Aorta (tissue), 5 donors: ENCODE results near the gene GMDS. TPM values are rescaled to one million over a fixed set of nuclear protein-coding genes. Genes with fewer than 3 reads are reported as not detected.

ENCODE experiments used
- ATAC-seq: fragments of 200-7000 bp; cut with Tn5 transposase; one replicate; pipeline ENCODE4 v1.9.1; 2022; ENCODE audit warnings: moderate library complexity; ENCODE audit not compliant: low FRiP score
- DNase-seq, 2 donors: peaks; one replicate each; pipeline ENCODE4 v3.0.0-alpha.2; 2020
- H3K27ac ChIP-seq, 2 donors: one replicate each; pipeline ENCODE4 v1.5.1; 2013; ENCODE audit warnings: low read length in 2 of 2, mild to moderate bottlenecking in 2 of 2, moderate library complexity in 2 of 2, control low read depth in 1 of 2, inconsistent platforms in 1 of 2, low read depth in 1 of 2
- H3K27me3 ChIP-seq, 2 donors: one replicate each; pipeline ENCODE4 v1.6.1; 2013; ENCODE audit warnings: control low read depth in 1 of 2, low read length in 1 of 2, mild to moderate bottlenecking in 1 of 2, moderate library complexity in 1 of 2; ENCODE audit not compliant: insufficient read depth in 2 of 2, control insufficient read depth in 1 of 2
- H3K36me3 ChIP-seq, 2 donors: one replicate each; pipeline ENCODE4 v1.6.1; 2013; ENCODE audit warnings: control low read depth in 1 of 2, low read length in 1 of 2, mild to moderate bottlenecking in 1 of 2; ENCODE audit not compliant: insufficient read depth in 2 of 2, control insufficient read depth in 1 of 2
- H3K4me1 ChIP-seq, 2 donors: one replicate each; pipeline ENCODE4 v1.6.1; 2013; ENCODE audit warnings: low read length in 2 of 2, control low read depth in 1 of 2, mild to moderate bottlenecking in 1 of 2, moderate library complexity in 1 of 2; ENCODE audit not compliant: insufficient read depth in 2 of 2, control insufficient read depth in 1 of 2
- H3K4me3 ChIP-seq, 2 donors: one replicate each; pipeline ENCODE4 v1.5.1; 2013; ENCODE audit warnings: low read length in 2 of 2, control low read depth in 1 of 2, mild to moderate bottlenecking in 1 of 2
- H3K9me3 ChIP-seq: one replicate; pipeline ENCODE4 v1.6.1; 2013; ENCODE audit warnings: mild to moderate bottlenecking, low read length; ENCODE audit not compliant: control insufficient read depth
- WGBS, 2 donors: extraction: QIAGEN DNeasy Blood & Tissue Kit; methylation state at CpG; one replicate each; pipeline ENCODE4 v1.1.7; 2013; 5-methylcytosine and 5-hydroxymethylcytosine counted together
- intact Hi-C, 2 donors: fragments of 100-400 bp; cut with DNase I; formaldehyde crosslinking; loops; one replicate each; pipeline versions ENCODE4 v1.14.2 to v1.15.0; 2022
- polyA plus RNA-seq, 2 donors: library from polyadenylated mRNA; stranded (reverse); fragments of 200-250 nt; gene quantifications; one replicate each; pipeline ENCODE4 v1.2.3, GENCODE V29; 2013
- total RNA-seq, 2 donors: library from RNA; stranded (reverse); fragmentation: NEBNext Ultra II Directional; extraction: Animal tissue kit (Norgen Biotek cat#: 25700); gene quantifications; one replicate each; pipeline ENCODE4 v1.2.1, GENCODE V29; 2021
- donor health status: healthy with polysubstance abuse.
- donor health status: Bipolar disorder and iron deficiency.
- donor health status: DM: no; HTN: no; CAD: no.
- donor health status: DM: no; HTN: no; CAD: no.
- donor health status: DM: yes; HTN: yes; CAD: no.

GMDS gene
- total and polyA plus RNA-seq, 4 donors = 66.1 to 138 (median 84.9) TPM

DNA sequence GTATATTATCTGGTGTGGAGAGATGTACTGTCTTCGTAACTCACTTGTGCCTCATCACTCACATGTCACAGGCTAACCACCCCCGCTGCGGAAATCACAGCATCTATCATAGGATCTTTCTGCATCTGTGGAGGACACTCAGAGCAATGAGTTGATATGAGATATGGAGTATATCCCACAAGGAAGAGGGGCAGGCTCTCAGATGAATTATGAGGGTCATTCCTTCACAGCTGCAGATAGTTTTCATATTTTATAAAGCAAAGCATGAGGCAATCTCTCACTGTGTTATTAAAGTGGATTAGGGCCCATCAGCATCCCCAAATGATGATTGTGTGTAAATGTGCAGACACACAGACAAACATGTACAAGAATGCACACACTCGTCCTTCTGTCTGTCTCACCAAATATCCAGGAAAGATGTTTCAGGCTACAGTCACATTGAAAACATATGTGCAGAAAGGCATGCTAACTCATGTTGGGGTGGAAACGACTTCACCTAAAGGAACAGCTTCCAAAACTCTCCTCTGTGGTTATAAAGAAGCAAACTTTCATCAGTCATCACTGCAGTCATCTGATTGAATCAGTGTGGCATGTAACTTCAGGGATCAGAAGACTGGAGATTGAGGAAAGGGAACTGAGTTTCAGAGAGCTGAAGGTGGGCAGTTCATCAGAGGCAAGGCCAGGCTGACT, 471.0 kb downstream of the GMDS start:
- 87 to 92% methylated on average over 5 of the region's 5 CpGs for WGBS, 2 donors
- ATAC-seq = no peak
- no peaks in the 10 kb centered on the region for H3K9me3 ChIP-seq
- H3K4me3 ChIP-seq = no peak overlapping the region
- H3K27ac ChIP-seq = no peak overlapping the region
- no peaks in the 10 kb centered on the region for H3K4me1 ChIP-seq
- intact Hi-C loops = no loop called here
- no peak for DNase-seq
- no peaks in the 10 kb centered on the region for H3K27me3 ChIP-seq
- H3K36me3 ChIP-seq = no peaks in the 10 kb centered on the region

DNA sequence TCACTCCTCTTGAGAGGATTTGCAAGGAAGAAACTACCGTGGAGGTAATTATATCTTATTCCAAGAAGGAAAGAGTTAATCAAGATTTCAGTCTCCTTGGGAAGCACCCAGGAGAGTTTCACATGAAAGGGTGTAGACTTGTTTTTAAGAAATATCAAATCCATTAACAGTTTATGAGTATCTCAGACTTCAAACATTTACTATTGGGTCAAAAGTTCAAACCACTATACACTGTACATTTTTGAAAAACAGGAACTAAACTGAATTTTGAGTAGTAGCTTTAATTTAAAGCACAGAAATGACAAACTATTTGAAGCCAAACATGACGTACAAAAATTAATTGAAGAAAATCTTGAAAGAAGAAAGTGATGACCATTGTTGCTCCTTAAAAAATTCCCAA, 471.7 kb downstream of the GMDS start:
- H3K4me1 ChIP-seq = no peaks in the 10 kb centered on the region
- no peak overlapping the region for H3K27ac ChIP-seq
- 80 to 81% methylated on average over 2 of the region's 2 CpGs for WGBS, 2 donors
- intact Hi-C loops = no loop called here
- H3K27me3 ChIP-seq = no peaks in the 10 kb centered on the region
- ATAC-seq = no peak
- no peak overlapping the region for H3K4me3 ChIP-seq
- no peaks in the 10 kb centered on the region for H3K36me3 ChIP-seq
- H3K9me3 ChIP-seq = no peaks in the 10 kb centered on the region
- no peak for DNase-seq

GRCh38 chr6:1770968-1771723, 474.3 kb downstream of the GMDS start:
- Histone ChIP-seq H3K4me1 (peaks cover 0 to 9% of the 10 kb centered on the region in 2 donors), H3K27me3 (no peaks in the 10 kb centered on the region), H3K27ac (no peak overlapping the region), H3K9me3 (no peaks in the 10 kb centered on the region), H3K4me3 (no peak overlapping the region), H3K36me3 (no peaks in the 10 kb centered on the region)
- WGBS, 2 donors = 53 to 68% methylated on average over 5 of the region's 5 CpGs
- no peak for DNase-seq
- intact Hi-C loops = no loop called here
- ATAC-seq = no peak

- H3K27ac ChIP-seq = no peak overlapping the region
- peaks cover 0 to 10% of the 10 kb centered on the region in 2 donors for H3K4me1 ChIP-seq
- H3K36me3 ChIP-seq = no peaks in the 10 kb centered on the region
- DNase-seq = no peak
- intact Hi-C loops = no loop called here
- 87 to 90% methylated on average over 7 of the region's 7 CpGs for WGBS, 2 donors
- ATAC-seq = no peak
- H3K27me3 ChIP-seq = no peaks in the 10 kb centered on the region
- no peak overlapping the region for H3K4me3 ChIP-seq
- no peaks in the 10 kb centered on the region for H3K9me3 ChIP-seq
Measured at GRCh38 chr6:1770435-1770843, 475.0 kb downstream of the GMDS start.

GRCh38 chr6:1767481-1768246, 477.7 kb downstream of the GMDS start:
- Histone ChIP-seq H3K4me3 (no peak overlapping the region), H3K27ac (no peak overlapping the region), H3K27me3 (no peaks in the 10 kb centered on the region), H3K36me3 (no peaks in the 10 kb centered on the region), H3K9me3 (no peaks in the 10 kb centered on the region), H3K4me1 (peaks cover 0 to 10% of the 10 kb centered on the region in 2 donors)
- intact Hi-C loops = loop anchor here (10.0 kb wide), 1 partner anchor 63 kb away; no protein-coding TSS in a partner anchor
- WGBS, 2 donors = 4 to 10% methylated on average over 7 of the region's 7 CpGs
- ATAC-seq (peak; percentile 70), DNase-seq (no peak)

- WGBS, 2 donors = 45 to 49% methylated on average over 8 of the region's 8 CpGs
- H3K9me3 ChIP-seq = no peaks in the 10 kb centered on the region
- no peak overlapping the region for H3K4me3 ChIP-seq
- DNase-seq (no peak), ATAC-seq (peak; percentile 47)
- H3K27ac ChIP-seq = peak overlapping the region in 1 of 2 donors; percentile 42
- intact Hi-C loops = loop anchor here (10.0 kb wide), 1 partner anchor 62 kb away; no protein-coding TSS in a partner anchor
- no peaks in the 10 kb centered on the region for H3K27me3 ChIP-seq
- no peaks in the 10 kb centered on the region for H3K36me3 ChIP-seq
- peaks cover 0 to 10% of the 10 kb centered on the region in 2 donors for H3K4me1 ChIP-seq
Measured at GRCh38 chr6:1766654-1767053, 478.8 kb downstream of the GMDS start.

DNA sequence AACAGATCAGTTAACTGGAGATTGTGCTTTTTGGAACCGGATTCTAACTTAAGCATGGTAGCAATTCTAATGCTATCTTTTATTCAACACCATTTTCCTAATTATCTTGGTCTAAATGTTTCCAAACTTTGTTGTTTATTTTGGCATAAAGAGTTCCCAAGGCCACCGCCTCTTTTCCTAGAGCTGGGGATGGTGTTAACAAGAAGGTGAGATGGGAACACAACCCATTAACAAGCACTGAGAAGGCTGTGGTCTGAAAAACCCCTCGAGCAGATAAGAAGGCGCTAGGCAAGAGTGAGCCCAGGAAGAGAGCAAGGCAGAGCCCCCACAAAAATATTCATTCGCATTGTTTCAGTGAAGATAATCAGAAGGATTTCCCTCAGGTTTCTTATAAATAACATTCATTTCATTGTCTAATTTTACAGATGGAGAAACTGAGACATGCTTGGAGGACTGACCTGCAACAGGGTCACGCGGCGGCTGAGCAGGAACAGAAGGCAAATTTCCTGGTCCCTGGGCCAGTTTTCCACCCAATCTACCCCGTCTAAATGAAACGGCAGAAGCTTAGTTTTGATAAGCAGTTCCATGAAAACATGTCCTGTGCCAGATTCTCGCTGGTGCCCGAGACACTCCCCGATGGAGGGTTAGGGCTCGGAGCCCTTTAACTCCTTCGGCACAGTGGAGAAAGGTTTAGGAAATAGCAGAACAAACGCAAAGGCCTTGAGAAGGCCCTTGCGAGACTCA, 480.1 kb downstream of the GMDS start:
- Histone ChIP-seq H3K27me3 (no peaks in the 10 kb centered on the region), H3K4me3 (no peak overlapping the region), H3K4me1 (peaks cover 0 to 10% of the 10 kb centered on the region in 2 donors), H3K27ac (peak overlapping the region in 1 of 2 donors; percentile 42), H3K36me3 (no peaks in the 10 kb centered on the region), H3K9me3 (no peaks in the 10 kb centered on the region)
- DNase-seq (no peak), ATAC-seq (peak; percentile 47)
- 17 to 21% methylated on average over 17 of the region's 17 CpGs for WGBS, 2 donors
- intact Hi-C loops = loop anchor here (10.0 kb wide), 1 partner anchor 61 kb away; no protein-coding TSS in a partner anchor

GRCh38 chr6:1764397-1764987, 480.9 kb downstream of the GMDS start:
- WGBS, 2 donors = 69 to 75% methylated on average over 9 of the region's 9 CpGs
- DNase-seq (no peak), ATAC-seq (no peak)
- no peak overlapping the region for H3K4me3 ChIP-seq
- no peak overlapping the region for H3K27ac ChIP-seq
- intact Hi-C loops = loop anchor here (10.0 kb wide), 1 partner anchor 60 kb away; no protein-coding TSS in a partner anchor
- no peaks in the 10 kb centered on the region for H3K36me3 ChIP-seq
- H3K9me3 ChIP-seq = no peaks in the 10 kb centered on the region
- no peaks in the 10 kb centered on the region for H3K27me3 ChIP-seq
- peaks cover 0 to 10% of the 10 kb centered on the region in 2 donors for H3K4me1 ChIP-seq
